MCF 10A (cell line): ENCODE measurements around the gene ARVCF. TPM values are rescaled to one million over a fixed set of nuclear protein-coding genes. Genes with fewer than 3 reads are reported as not detected.

Source experiments
- BruUV-seq: library from RNA; stranded (reverse); fragments of 400-500 nt; replicated peaks from 2 replicates; lab custom pipeline; 2021; lab: Mats Ljungman, UMichigan
- CTCF ChIA-PET: fragments of 300-600 bp; sonication (Branson Sonifier 250); formaldehyde crosslinking; extraction: SDS; loops from one replicate; lab custom pipeline; 2021; ENCODE audit warnings: antibody characterized with exemption, inconsistent platforms; lab: Yijun Ruan, JAX
- POLR2A ChIA-PET: fragments of 300-600, 350-650 bp; sonication (Branson Sonifier 250); formaldehyde crosslinking; extraction: SDS; loops from one replicate; lab custom pipeline; 2020; ENCODE audit warnings: antibody characterized with exemption, inconsistent platforms; lab: Yijun Ruan, JAX
- DNase-seq: peaks from one replicate; pipeline ENCODE4 v3.0.0-alpha.2; 2018; ENCODE audit not compliant: unreplicated experiment
- H3K27ac Mint-ChIP-seq: one replicate; pipeline ENCODE4 v1.8.0; 2022; ENCODE audit warnings: mild to moderate bottlenecking, low read depth, mixed read lengths; ENCODE audit not compliant: unreplicated experiment
- H3K27me3 Mint-ChIP-seq: one replicate; pipeline ENCODE4 v1.8.0; 2022; ENCODE audit warnings: mixed read lengths; ENCODE audit not compliant: insufficient read depth, unreplicated experiment
- H3K36me3 Mint-ChIP-seq: one replicate; pipeline ENCODE4 v1.8.0; 2022; ENCODE audit warnings: mild to moderate bottlenecking, moderate library complexity, mixed read lengths; ENCODE audit not compliant: insufficient read depth, unreplicated experiment
- H3K4me1 Mint-ChIP-seq: one replicate; pipeline ENCODE4 v1.8.0; 2022; ENCODE audit warnings: mixed read lengths; ENCODE audit not compliant: insufficient read depth, unreplicated experiment
- H3K4me3 Mint-ChIP-seq: one replicate; pipeline ENCODE4 v1.8.0; 2022; ENCODE audit warnings: mild to moderate bottlenecking, moderate library complexity, mixed read lengths; ENCODE audit not compliant: unreplicated experiment
- H3K9me3 Mint-ChIP-seq: one replicate; pipeline ENCODE4 v1.8.0; 2022; ENCODE audit warnings: mixed read lengths; ENCODE audit not compliant: unreplicated experiment
- CTCF ChIP-seq: fragments of 200-600 bp; IDR thresholded peaks from one replicate; pipeline ENCODE4 v1.8.0; 2022; ENCODE audit warnings: antibody characterized with exemption, mild to moderate bottlenecking; ENCODE audit not compliant: unreplicated experiment
- intact Hi-C: fragments of 100-400 bp; cut with micrococcal nuclease; formaldehyde crosslinking; loops from 2 replicates; pipeline ENCODE4 v1.14.1; 2022
- total RNA-seq: library from RNA; stranded (reverse); gene quantifications from 2 replicates; pipeline ENCODE4 v1.2.3, GENCODE V29; 2022

ARVCF gene
- total RNA-seq, 1 experiment from 2014 or later: 7.5 TPM

- DNase-seq: peak; percentile 51
- Mint-ChIP-seq H3K4me3 (peak overlapping the region; percentile 89), H3K27me3 (no peaks in the 10 kb centered on the region), H3K4me1 (peaks cover 32% of the 10 kb centered on the region), H3K36me3 (peaks cover 10% of the 10 kb centered on the region), H3K27ac (peak overlapping the region; percentile 97), H3K9me3 (no peaks in the 10 kb centered on the region)
- ChIA-PET CTCF (interaction anchor here (0.6 to 2.5 kb wide), 4 partner anchors 31 to 961 kb away, joined by 3 to 11 read pairs (median 3); no protein-coding TSS in a partner anchor), POLR2A (interaction anchor here (0.5 to 1.4 kb wide), 7 partner anchors 11 to 627 kb away, joined by 3 to 4 read pairs (median 3); no protein-coding TSS in a partner anchor)
- BruUV-seq: TSS peak; percentile 39
- intact Hi-C loops: no loop called here
- no peak for TF ChIP-seq CTCF
Measured at GRCh38 chr22:19942157-19943081, 74.2 kb downstream of the ARVCF start.

GRCh38 chr22:19941365-19942082 lies 75.1 kb downstream of the ARVCF start, which contains the start of the genes COMT and TXNRD2:
TSS of gene COMT (plus strand) at chr22:19941772. CDS start at chr22:19962527, 20,755 bp downstream.
TSS of gene TXNRD2 (minus strand) at chr22:19941818. CDS start at chr22:19941803, 15 bp downstream.
- peak within 1 kb of the TSS; percentile 97 for H3K27ac Mint-ChIP-seq
- no TSS peak for BruUV-seq
- intact Hi-C loops: no loop called here
- peak within 1 kb of the TSS; percentile 89 for H3K4me3 Mint-ChIP-seq
- H3K36me3 Mint-ChIP-seq: peaks cover 15% of the 10 kb centered on the region
- DNase-seq: peak; percentile 62
- H3K4me1 Mint-ChIP-seq: peaks cover 27% of the 10 kb centered on the region
- ChIA-PET CTCF (interaction anchor here (1.1 to 2.5 kb wide), 2 partner anchors 30 to 211 kb away, joined by 3 to 11 read pairs; no protein-coding TSS in a partner anchor), POLR2A (interaction anchor here (1.0 to 1.4 kb wide), 7 partner anchors 11 to 211 kb away, joined by 3 to 4 read pairs (median 3); no protein-coding TSS in a partner anchor)
- H3K27me3 Mint-ChIP-seq: no peaks in the 10 kb centered on the region
- peaks cover 4% of the 10 kb centered on the region for H3K9me3 Mint-ChIP-seq
- no peak for TF ChIP-seq CTCF

- Mint-ChIP-seq H3K4me1 (peaks cover 27% of the 10 kb centered on the region), H3K9me3 (peaks cover 8% of the 10 kb centered on the region), H3K27ac (peak overlapping the region; percentile 97), H3K27me3 (no peaks in the 10 kb centered on the region), H3K36me3 (peaks cover 9% of the 10 kb centered on the region), H3K4me3 (peak overlapping the region; percentile 89)
- BruUV-seq: no TSS peak
- POLR2A ChIA-PET: interaction anchor here (1.0 to 1.4 kb wide), 5 partner anchors 10 to 211 kb away, joined by 3 to 4 read pairs (median 3); no protein-coding TSS in a partner anchor
- intact Hi-C loops: no loop called here
- CTCF ChIA-PET: interaction anchor here (0.6 kb wide), 1 partner anchor 11 kb away, joined by 3 read pairs; no protein-coding TSS in a partner anchor
- DNase-seq: no peak
- no peak for TF ChIP-seq CTCF
Measured at GRCh38 chr22:19940536-19941364, 75.9 kb downstream of the ARVCF start.
